Measurements from ENCODE around the gene KLRC1.
"Not testable (repeated sequence)": the region's sequence is repeated elsewhere in the genome, so short reads cannot be mapped to it uniquely, and the experiment has no call there.

DNA sequence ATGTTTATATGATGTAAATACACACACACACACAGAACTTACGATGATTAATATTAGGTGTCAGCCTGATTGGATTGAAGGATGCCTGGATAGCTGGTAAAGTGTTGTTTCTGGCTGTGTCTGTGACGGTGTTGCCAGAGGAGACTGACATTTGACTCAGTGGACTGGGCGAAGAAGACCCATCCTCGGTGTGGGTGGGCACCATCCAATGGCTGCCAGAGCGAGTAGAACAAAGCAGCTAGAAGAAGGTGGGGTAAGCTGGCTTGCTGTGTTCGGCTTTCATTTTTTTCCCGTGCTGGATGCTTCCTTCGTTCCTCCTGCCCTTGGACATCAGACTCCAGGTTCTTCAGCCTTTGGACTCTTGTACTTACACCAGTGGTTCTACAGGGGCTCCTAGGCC, 12.0 kb downstream of the KLRC1 start:
- TF ChIP-seq CTCF, POLR2A (IDR thresholded peaks at IDR 0.05): not testable (repeated sequence)

All from esophagus squamous epithelium (tissue), 4 donors.